ENCODE data around the gene CDH5. TPM values are rescaled to one million over a fixed set of nuclear protein-coding genes. Genes with fewer than 3 reads are reported as not detected.

Gene CDH5
- total and polyA plus RNA-seq, 4 donors: 29.9 to 196 (median 81.1) TPM

GRCh38 chr16:66431760-66432159, 65.3 kb downstream of the CDH5 start:
- Histone ChIP-seq H3K27ac (ENCODE audit: low read depth in 1 of 2, low read length in 1 of 2) (no peak overlapping the region), H3K4me1 (ENCODE audit: control insufficient read depth in 5 of 5, insufficient read depth in 5 of 5, low read length in 5 of 5) (peaks cover 0 to 23% (median 2%) of the 10 kb centered on the region in 5 donors), H3K9ac (ENCODE audit: insufficient read depth in 1 of 2, low read length in 2 of 2) (no peak overlapping the region), H3K27me3 (ENCODE audit: control insufficient read depth in 3 of 3, insufficient read depth in 3 of 3, low read length in 2 of 3) (peaks cover 0 to 26% (median 3%) of the 10 kb centered on the region in 3 donors), H3K4me3 (no peak overlapping the region), H3K9me3 (ENCODE audit: control insufficient read depth in 4 of 4, insufficient read depth in 3 of 4, low read length in 3 of 4) (peaks cover 0 to 3% (median 0%) of the 10 kb centered on the region in 4 donors), H3K36me3 (ENCODE audit: control insufficient read depth in 4 of 4, insufficient read depth in 4 of 4, low read length in 4 of 4) (no peaks in the 10 kb centered on the region)
- no peak for DNase-seq
- WGBS, 2 donors: 94% methylated on average over 8 of the region's 8 CpGs
- no peak for ATAC-seq (ENCODE audit: insufficient read depth, low FRiP score)
- TF ChIP-seq CTCF (IDR thresholded peaks at IDR 0.05; ENCODE audit: control extremely low read depth, extremely low read depth): no peak

- DNase-seq: no peak
- Histone ChIP-seq H3K4me1 (ENCODE audit: control insufficient read depth in 5 of 5, insufficient read depth in 5 of 5, low read length in 5 of 5) (peaks cover 0 to 23% (median 2%) of the 10 kb centered on the region in 5 donors), H3K27me3 (ENCODE audit: control insufficient read depth in 3 of 3, insufficient read depth in 3 of 3, low read length in 2 of 3) (peaks cover 0 to 26% (median 3%) of the 10 kb centered on the region in 3 donors), H3K4me3 (no peak overlapping the region), H3K27ac (ENCODE audit: low read depth in 1 of 2, low read length in 1 of 2) (no peak overlapping the region), H3K9ac (ENCODE audit: insufficient read depth in 1 of 2, low read length in 2 of 2) (no peak overlapping the region), H3K9me3 (ENCODE audit: control insufficient read depth in 4 of 4, insufficient read depth in 3 of 4, low read length in 3 of 4) (peaks cover 0 to 3% (median 0%) of the 10 kb centered on the region in 4 donors), H3K36me3 (ENCODE audit: control insufficient read depth in 4 of 4, insufficient read depth in 4 of 4, low read length in 4 of 4) (no peaks in the 10 kb centered on the region)
- no peak for TF ChIP-seq CTCF (IDR thresholded peaks at IDR 0.05; ENCODE audit: control extremely low read depth, extremely low read depth)
- no peak for ATAC-seq (ENCODE audit: insufficient read depth, low FRiP score)
- 86 to 91% methylated on average over 5 of the region's 5 CpGs for WGBS, 2 donors
Measured at GRCh38 chr16:66432429-66432828, 65.9 kb downstream of the CDH5 start.

- Histone ChIP-seq H3K4me1 (ENCODE audit: control insufficient read depth in 5 of 5, insufficient read depth in 5 of 5, low read length in 5 of 5) (peaks cover 0 to under 1% (median 0%) of the 10 kb centered on the region in 5 donors), H3K36me3 (ENCODE audit: control insufficient read depth in 4 of 4, insufficient read depth in 4 of 4, low read length in 4 of 4) (no peaks in the 10 kb centered on the region), H3K9ac (ENCODE audit: insufficient read depth in 1 of 2, low read length in 2 of 2) (no peak overlapping the region), H3K27ac (ENCODE audit: low read depth in 1 of 2, low read length in 1 of 2) (no peak overlapping the region), H3K27me3 (ENCODE audit: control insufficient read depth in 3 of 3, insufficient read depth in 3 of 3, low read length in 2 of 3) (peaks cover 0 to 5% (median 0%) of the 10 kb centered on the region in 3 donors), H3K4me3 (no peak overlapping the region), H3K9me3 (ENCODE audit: control insufficient read depth in 4 of 4, insufficient read depth in 3 of 4, low read length in 3 of 4) (no peaks in the 10 kb centered on the region)
- TF ChIP-seq CTCF (IDR thresholded peaks at IDR 0.05; ENCODE audit: control extremely low read depth, extremely low read depth): no peak
- ATAC-seq (ENCODE audit: insufficient read depth, low FRiP score) (no peak), DNase-seq (no peak)
- 83% methylated on average over 9 of the region's 9 CpGs for WGBS, 2 donors
Measured at GRCh38 chr16:66434619-66435430, 68.3 kb downstream of the CDH5 start.
